Measurements from ENCODE around the gene P2RY2. TPM values are rescaled to one million over a fixed set of nuclear protein-coding genes. Genes with fewer than 3 reads are reported as not detected.
A peak's percentile ranks its signal among the peaks of the same experiment; 100 is the strongest.
"Not testable (repeated sequence)": the region's sequence is repeated elsewhere in the genome, so short reads cannot be mapped to it uniquely, and the experiment has no call there.

Gene P2RY2
- total RNA-seq, 1 donor from 2014 or later = 25.6 TPM

GRCh38 chr11:73267906-73268540 lies 49.9 kb downstream of the P2RY2 start:
- no peak for DNase-seq

GRCh38 chr11:73268671-73269271 lies 50.7 kb downstream of the P2RY2 start:
- DNase-seq = no peak

- DNase-seq = peak; percentile 49
These were observed 51.5 kb downstream of the P2RY2 start for GRCh38 chr11:73269459-73270015.

GRCh38 chr11:73270016-73270854 lies 52.2 kb downstream of the P2RY2 start:
- DNase-seq = no peak

GRCh38 chr11:73270855-73271477 lies 52.9 kb downstream of the P2RY2 start:
- no peak for DNase-seq

- DNase-seq = not testable (repeated sequence)
These were observed 53.4 kb downstream of the P2RY2 start for GRCh38 chr11:73271478-73271865.

- DNase-seq = no peak
These were observed 54.0 kb downstream of the P2RY2 start, which contains the start of gene P2RY6 for GRCh38 chr11:73271936-73272679. Gene P2RY6, plus strand, starts transcription at chr11:73272338. Its CDS starts 24,181 bp downstream, at chr11:73296519.

- no peak for DNase-seq
These were observed 54.6 kb downstream of the P2RY2 start for GRCh38 chr11:73272680-73273038.

GRCh38 chr11:73273222-73273895 lies 55.3 kb downstream of the P2RY2 start:
- peak; percentile 66 for DNase-seq

- DNase-seq = not testable (repeated sequence)
These were observed 56.1 kb downstream of the P2RY2 start for GRCh38 chr11:73274191-73274590.

- DNase-seq = no peak
These were observed 56.8 kb downstream of the P2RY2 start for GRCh38 chr11:73274722-73275380.

GRCh38 chr11:73275381-73275750 lies 57.3 kb downstream of the P2RY2 start:
- no peak for DNase-seq

GRCh38 chr11:73277467-73277866 lies 59.4 kb downstream of the P2RY2 start:
- no peak for DNase-seq

- no peak for DNase-seq
These were observed 62.5 kb downstream of the P2RY2 start for GRCh38 chr11:73280626-73281025.

- no peak for DNase-seq
These were observed 63.2 kb downstream of the P2RY2 start for GRCh38 chr11:73281201-73281741.

GRCh38 chr11:73281796-73282660 lies 63.9 kb downstream of the P2RY2 start:
- no peak for DNase-seq

GRCh38 chr11:73283276-73284000 lies 65.4 kb downstream of the P2RY2 start:
- no peak for DNase-seq

- DNase-seq = no peak
These were observed 66.0 kb downstream of the P2RY2 start for GRCh38 chr11:73284106-73284505.

- no peak for DNase-seq
These were observed 67.6 kb downstream of the P2RY2 start for GRCh38 chr11:73285721-73286120.

All from tongue (tissue), 2 donors.